GM23338 (cell line): ENCODE measurements around the gene NPIPA2. TPM values are rescaled to one million over a fixed set of nuclear protein-coding genes. Genes with fewer than 3 reads are reported as not detected.
"Not testable (repeated sequence)": the region's sequence is repeated elsewhere in the genome, so short reads cannot be mapped to it uniquely, and the experiment has no call there.

Experiments used
- ATAC-seq: fragments of 200-7000 bp; cut with Tn5 transposase; 3 replicates; pipeline ENCODE4 v1.9.1; 2020
- DNase-seq: peaks from one replicate; pipeline ENCODE4 v3.0.0-alpha.2; 2015; ENCODE audit warnings: low spot score
- H2AFZ ChIP-seq: fragments of 200-600 bp; sonication (generic); 2 replicates; pipeline ENCODE4 v1.8.0; 2016; ENCODE audit warnings: antibody characterized with exemption, mild to moderate bottlenecking, moderate library complexity
- H3F3A ChIP-seq: fragments of 200-600 bp; sonication (generic); replicated peaks from 2 replicates; pipeline ENCODE4 v1.8.0; 2017; ENCODE audit warnings: antibody characterized with exemption, mixed run types, low read depth
- H3K27ac ChIP-seq: fragments of 200-600 bp; sonication (generic); 2 replicates; pipeline ENCODE4 v1.6.1; 2016; ENCODE audit warnings: low read depth
- H3K27me3 ChIP-seq: fragments of 200-600 bp; sonication (generic); 2 replicates; pipeline ENCODE4 v1.8.0; 2016; ENCODE audit warnings: mild to moderate bottlenecking, mixed run types, moderate library complexity; ENCODE audit not compliant: insufficient read depth
- H3K36me3 ChIP-seq: fragments of 200-600 bp; sonication (generic); 2 replicates; pipeline ENCODE4 v1.8.0; 2016; ENCODE audit warnings: mild to moderate bottlenecking; ENCODE audit not compliant: insufficient read depth
- H3K4me1 ChIP-seq: fragments of 200-600 bp; sonication (generic); 2 replicates; pipeline ENCODE4 v1.8.0; 2016; ENCODE audit warnings: mild to moderate bottlenecking, moderate library complexity; ENCODE audit not compliant: insufficient read depth
- H3K4me2 ChIP-seq: fragments of 200-600 bp; sonication (generic); 2 replicates; pipeline ENCODE4 v1.7.1; 2017; ENCODE audit warnings: mixed run types
- H3K4me3 ChIP-seq: fragments of 200-600 bp; sonication (generic); 2 replicates; pipeline ENCODE4 v1.6.1; 2016; ENCODE audit warnings: mixed run types
- H3K79me2 ChIP-seq: fragments of 200-600 bp; sonication (generic); replicated peaks from 2 replicates; pipeline ENCODE4 v1.8.0; 2017; ENCODE audit warnings: mild to moderate bottlenecking; ENCODE audit not compliant: insufficient read depth
- H3K9me2 ChIP-seq: fragments of 200-600 bp; sonication (generic); 2 replicates; pipeline ENCODE4 v1.8.0; 2017; ENCODE audit not compliant: insufficient read depth
- H4K20me1 ChIP-seq: fragments of 200-600 bp; sonication (generic); replicated peaks from 2 replicates; pipeline ENCODE4 v1.8.0; 2017; ENCODE audit warnings: mild to moderate bottlenecking; ENCODE audit not compliant: insufficient read depth
- H3K27ac Mint-ChIP-seq: 2 replicates; pipeline ENCODE4 v1.8.0; 2020; ENCODE audit warnings: inconsistent platforms, mild to moderate bottlenecking, moderate library complexity, mixed read lengths
- H3K27me3 Mint-ChIP-seq: 3 replicates; pipeline ENCODE4 v1.8.0; 2022; ENCODE audit warnings: low read depth, mild to moderate bottlenecking, moderate library complexity, mixed read lengths, inconsistent platforms; ENCODE audit not compliant: insufficient read depth, poor library complexity
- H3K36me3 Mint-ChIP-seq: 3 replicates; pipeline ENCODE4 v1.8.0; 2021; ENCODE audit warnings: low read depth, mild to moderate bottlenecking, inconsistent platforms, moderate library complexity, mixed read lengths
- H3K4me1 Mint-ChIP-seq: 3 replicates; pipeline ENCODE4 v1.8.0; 2020; ENCODE audit warnings: mild to moderate bottlenecking, inconsistent platforms, mixed read lengths
- H3K4me3 Mint-ChIP-seq: 3 replicates; pipeline ENCODE4 v1.8.0; 2021; ENCODE audit warnings: moderate library complexity, mild to moderate bottlenecking, inconsistent platforms, mixed read lengths
- H3K9me3 Mint-ChIP-seq: 3 replicates; pipeline ENCODE4 v1.8.0; 2020; ENCODE audit warnings: moderate library complexity, mild to moderate bottlenecking, inconsistent platforms, mixed read lengths
- polyA plus RNA-seq: library from polyadenylated mRNA; unstranded; fragments of >200 nt; fragmentation: Nextera tagmentation; extraction: Ambion mirVana; gene quantifications from 2 replicates; pipeline ENCODE4 v1.2.1, GENCODE V29; 2016
- total RNA-seq: library from RNA; depleted of rRNA; stranded (reverse); fragments of >200 nt; shearing (Covaris generic); gene quantifications from 2 replicates; pipeline ENCODE4 v1.2.3, GENCODE V29; 2014

Gene NPIPA2
- total and polyA plus RNA-seq, 2 experiments from 2014 or later = 6.7 to 21.3 TPM

GRCh38 chr16:14740832-14741385 is 1.4 kb upstream of the NPIPA2 start:
- H3K27ac Mint-ChIP-seq, H3K4me1 ChIP-seq, H3K27me3 ChIP-seq, ATAC-seq, H3K4me3 ChIP-seq, H3K27ac ChIP-seq, H3K4me3 Mint-ChIP-seq, H3K9me3 Mint-ChIP-seq, H3K4me2 ChIP-seq, H3K79me2 ChIP-seq, H2AFZ ChIP-seq, H4K20me1 ChIP-seq, H3F3A ChIP-seq, H3K4me1 Mint-ChIP-seq, H3K9me2 ChIP-seq, DNase-seq, H3K36me3 ChIP-seq, H3K36me3 Mint-ChIP-seq, H3K27me3 Mint-ChIP-seq: not testable (repeated sequence)

- H3K27ac ChIP-seq, H3K27me3 Mint-ChIP-seq, H3K36me3 Mint-ChIP-seq, H2AFZ ChIP-seq, H3K79me2 ChIP-seq, H3K4me2 ChIP-seq, DNase-seq, H3K27ac Mint-ChIP-seq, H3K4me1 ChIP-seq, H3K36me3 ChIP-seq, H3K9me2 ChIP-seq, H3K27me3 ChIP-seq, H3K4me3 Mint-ChIP-seq, H3K4me1 Mint-ChIP-seq, H3F3A ChIP-seq, H3K9me3 Mint-ChIP-seq, H4K20me1 ChIP-seq, H3K4me3 ChIP-seq: not testable (repeated sequence)
- ATAC-seq = peak; percentile 13; the same call in 1 of the 3 replicates
Observed at GRCh38 chr16:14741794-14742193, 539 bp upstream of the NPIPA2 start.

- H3K79me2 ChIP-seq, H3K9me3 Mint-ChIP-seq, H3K27ac Mint-ChIP-seq, H3F3A ChIP-seq, H3K9me2 ChIP-seq, H3K36me3 ChIP-seq, H3K4me3 Mint-ChIP-seq, H3K4me1 Mint-ChIP-seq, H3K27me3 Mint-ChIP-seq, DNase-seq, H3K4me2 ChIP-seq, ATAC-seq, H2AFZ ChIP-seq, H3K4me3 ChIP-seq, H3K27ac ChIP-seq, H3K36me3 Mint-ChIP-seq, H3K27me3 ChIP-seq, H3K4me1 ChIP-seq, H4K20me1 ChIP-seq: not testable (repeated sequence)
Observed at GRCh38 chr16:14773654-14774053, 31.3 kb downstream of the NPIPA2 start.

- not testable (repeated sequence) for H3K4me1 ChIP-seq, H3K27me3 Mint-ChIP-seq, H3K27ac Mint-ChIP-seq, H3K79me2 ChIP-seq, H3K4me1 Mint-ChIP-seq, H3K4me2 ChIP-seq, H3K36me3 ChIP-seq, ATAC-seq, H2AFZ ChIP-seq, H4K20me1 ChIP-seq, H3K27ac ChIP-seq, H3K9me3 Mint-ChIP-seq, H3K4me3 Mint-ChIP-seq, H3K9me2 ChIP-seq, DNase-seq, H3K27me3 ChIP-seq, H3K36me3 Mint-ChIP-seq, H3K4me3 ChIP-seq, H3F3A ChIP-seq
Observed at GRCh38 chr16:14775624-14776023, 33.3 kb downstream of the NPIPA2 start.

- H2AFZ ChIP-seq, H3K4me1 Mint-ChIP-seq, H3K27ac ChIP-seq, H3K9me2 ChIP-seq, H3K27ac Mint-ChIP-seq, H3K4me1 ChIP-seq, H3K27me3 ChIP-seq, H3K36me3 Mint-ChIP-seq, H3K4me3 ChIP-seq, H3K27me3 Mint-ChIP-seq, H4K20me1 ChIP-seq, H3K4me2 ChIP-seq, H3K9me3 Mint-ChIP-seq, H3K4me3 Mint-ChIP-seq, H3F3A ChIP-seq, DNase-seq, H3K79me2 ChIP-seq, H3K36me3 ChIP-seq: not testable (repeated sequence)
- peak; percentile 99 for ATAC-seq
Observed at GRCh38 chr16:14776763-14777162, 34.4 kb downstream of the NPIPA2 start.

GRCh38 chr16:14779368-14779877 is 37.1 kb downstream of the NPIPA2 start:
- H3K27me3 Mint-ChIP-seq, H3K4me1 Mint-ChIP-seq, H3K27ac Mint-ChIP-seq, DNase-seq, H3K4me3 Mint-ChIP-seq, H3K9me3 Mint-ChIP-seq, ATAC-seq, H3K27ac ChIP-seq, H3F3A ChIP-seq, H3K79me2 ChIP-seq, H3K4me1 ChIP-seq, H3K4me2 ChIP-seq, H2AFZ ChIP-seq, H3K4me3 ChIP-seq, H3K27me3 ChIP-seq, H3K36me3 ChIP-seq, H3K36me3 Mint-ChIP-seq, H4K20me1 ChIP-seq, H3K9me2 ChIP-seq: not testable (repeated sequence)

GRCh38 chr16:14786180-14786579 is 43.8 kb downstream of the NPIPA2 start:
- H3K27ac ChIP-seq, ATAC-seq, H3K36me3 ChIP-seq, H4K20me1 ChIP-seq, H3K4me1 Mint-ChIP-seq, H3F3A ChIP-seq, H2AFZ ChIP-seq, H3K4me2 ChIP-seq, H3K9me3 Mint-ChIP-seq, H3K27ac Mint-ChIP-seq, H3K4me3 ChIP-seq, H3K36me3 Mint-ChIP-seq, H3K27me3 Mint-ChIP-seq, H3K4me1 ChIP-seq, H3K79me2 ChIP-seq, H3K27me3 ChIP-seq, DNase-seq, H3K9me2 ChIP-seq, H3K4me3 Mint-ChIP-seq: not testable (repeated sequence)
